Raji (cell line): Measurements from ENCODE around the gene MBD3.

Experiments used
- POLR2A ChIP-seq: IDR thresholded peaks from 2 replicates; pipeline ENCODE4 v1.6.1; 2011; ENCODE audit warnings: low read depth, low read length, control low read depth; ENCODE audit not compliant: insufficient read depth

The MBD3 gene

DNA sequence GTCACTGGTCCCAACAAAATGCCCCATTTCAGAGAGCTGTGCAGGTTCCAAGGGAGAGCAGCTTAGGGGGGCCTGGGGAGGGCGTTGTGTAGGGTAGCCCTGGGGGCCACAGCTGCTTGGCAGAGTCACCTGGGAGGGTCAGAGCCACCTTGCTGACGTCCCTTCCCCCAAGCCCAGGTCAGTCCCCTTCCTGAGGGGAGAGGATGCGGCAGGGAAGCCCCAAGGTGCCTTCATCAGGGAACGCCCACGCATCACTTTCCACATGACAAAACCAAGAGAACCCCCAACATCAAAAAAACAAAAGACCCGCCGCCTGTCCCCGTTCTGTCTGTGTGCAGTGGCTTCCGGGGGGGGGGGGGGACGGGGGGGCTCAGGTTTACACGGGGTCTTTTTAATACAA is 17.9 kb upstream of the MBD3 start:
- TF ChIP-seq POLR2A, result no peak

DNA sequence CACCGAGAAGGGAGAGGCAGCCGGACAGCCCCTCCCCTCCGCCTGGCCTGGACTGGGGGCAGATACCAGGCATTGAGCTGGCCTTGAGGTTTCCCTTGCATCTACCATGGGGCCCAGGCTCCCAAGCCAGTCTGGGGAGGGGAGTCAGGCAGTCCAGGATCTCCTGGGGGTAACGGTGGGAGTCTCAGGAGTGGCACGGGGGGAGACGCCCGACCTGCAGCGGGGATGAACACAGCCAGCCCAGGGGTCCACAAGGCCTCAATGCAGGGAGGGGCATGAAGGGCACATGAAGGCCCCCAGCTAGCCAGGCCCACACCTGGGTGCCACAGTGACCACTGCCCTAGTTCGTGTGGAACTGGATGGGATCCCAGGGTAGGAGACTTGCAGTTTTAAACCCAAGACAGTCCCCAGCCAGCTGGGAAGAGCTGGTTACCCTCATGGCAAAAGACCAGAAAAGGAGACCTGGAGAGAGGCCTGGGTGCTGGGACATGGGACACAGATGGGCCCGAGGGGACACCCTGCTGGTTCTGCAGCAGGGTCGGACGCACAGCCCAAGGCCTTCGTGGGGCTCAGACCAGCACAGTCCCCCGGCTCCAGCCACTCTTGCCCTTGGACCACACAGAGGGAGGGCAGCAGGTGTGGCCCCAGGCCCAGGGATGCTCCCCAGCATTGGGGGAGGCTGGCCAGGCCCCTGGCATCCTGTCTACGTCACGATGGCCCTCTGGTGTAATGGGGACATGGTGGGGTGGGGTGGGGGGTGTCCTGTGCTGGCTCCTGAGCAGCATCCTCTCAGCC is 17.2 kb upstream of the MBD3 start:
- TF ChIP-seq POLR2A, result no peak

DNA sequence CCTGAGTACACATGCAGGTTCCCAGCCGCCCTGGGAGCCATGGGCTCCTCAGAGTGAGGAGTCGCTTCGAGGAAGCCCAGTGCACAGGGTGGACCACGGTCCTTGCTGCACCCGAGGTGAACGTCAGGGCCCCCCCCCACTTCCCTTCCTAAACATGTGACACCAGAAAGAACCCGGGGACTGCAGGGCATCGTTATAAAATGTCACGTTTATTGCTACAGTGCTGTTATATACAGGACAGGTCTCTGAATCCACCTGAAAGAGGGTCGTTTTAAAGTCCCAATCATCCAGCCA is 16.4 kb upstream of the MBD3 start:
- no peak for TF ChIP-seq POLR2A

DNA sequence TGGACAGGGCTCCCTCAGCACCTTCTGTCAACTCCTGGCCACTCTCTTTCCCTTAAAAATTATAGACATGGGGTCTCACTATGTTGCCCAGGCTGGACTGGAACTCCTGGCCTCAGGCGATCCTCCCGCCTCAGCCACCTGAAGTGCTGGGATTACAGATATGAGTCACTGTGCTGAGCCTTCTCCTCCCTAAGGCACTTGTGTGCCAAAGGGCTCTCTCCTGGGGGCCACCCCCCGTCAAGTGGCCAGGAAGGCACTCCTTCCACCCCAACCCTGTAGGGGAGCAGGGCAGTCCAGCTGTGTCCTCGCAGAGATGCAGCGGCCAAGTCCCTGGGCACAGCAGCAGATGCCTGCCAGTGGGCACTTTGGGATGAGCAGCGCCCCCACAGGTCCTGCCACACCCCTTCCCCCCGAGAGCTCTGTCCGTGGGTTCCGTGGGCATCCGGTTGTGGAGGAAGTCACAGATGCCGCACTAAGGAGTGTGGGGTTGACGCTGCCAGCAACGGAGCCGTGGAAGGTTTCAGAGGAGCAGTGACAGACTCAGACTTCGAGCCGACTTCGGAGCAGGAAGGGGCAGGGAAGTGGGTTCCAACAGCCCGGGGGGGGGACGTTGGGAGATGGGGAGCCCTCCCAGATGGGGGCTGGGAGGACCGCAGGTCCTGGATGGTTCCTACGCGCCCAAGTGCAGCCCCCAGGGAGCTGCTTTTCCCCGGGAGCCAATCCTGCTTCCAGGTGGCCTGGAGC is 15.9 kb upstream of the MBD3 start:
- TF ChIP-seq POLR2A, result no peak

DNA sequence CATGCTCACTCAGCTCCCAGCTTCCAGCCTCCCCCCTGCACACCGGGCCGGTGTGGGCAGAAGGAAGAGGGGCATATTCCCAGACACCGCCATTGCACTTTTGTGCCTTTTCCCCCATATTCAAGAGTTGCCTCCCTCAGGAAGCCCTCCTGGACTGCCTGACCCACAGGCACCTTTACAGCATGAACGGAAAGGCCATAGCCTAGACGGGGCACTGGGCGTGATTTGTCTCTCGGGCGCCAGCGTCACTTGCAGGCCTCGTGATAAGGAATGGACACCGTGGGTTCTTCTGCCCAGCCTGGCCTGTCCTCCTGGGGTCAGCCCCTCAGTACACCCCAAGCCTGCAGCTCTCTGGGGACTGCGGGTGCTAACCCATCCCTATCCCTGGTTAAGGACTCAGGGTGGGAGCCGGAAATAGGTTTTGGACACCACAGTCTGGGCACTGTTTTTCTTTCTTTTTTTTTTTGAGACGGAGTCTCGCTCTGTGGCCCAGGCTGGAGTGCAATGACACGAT is 13.5 kb upstream of the MBD3 start:
- no peak for TF ChIP-seq POLR2A

DNA sequence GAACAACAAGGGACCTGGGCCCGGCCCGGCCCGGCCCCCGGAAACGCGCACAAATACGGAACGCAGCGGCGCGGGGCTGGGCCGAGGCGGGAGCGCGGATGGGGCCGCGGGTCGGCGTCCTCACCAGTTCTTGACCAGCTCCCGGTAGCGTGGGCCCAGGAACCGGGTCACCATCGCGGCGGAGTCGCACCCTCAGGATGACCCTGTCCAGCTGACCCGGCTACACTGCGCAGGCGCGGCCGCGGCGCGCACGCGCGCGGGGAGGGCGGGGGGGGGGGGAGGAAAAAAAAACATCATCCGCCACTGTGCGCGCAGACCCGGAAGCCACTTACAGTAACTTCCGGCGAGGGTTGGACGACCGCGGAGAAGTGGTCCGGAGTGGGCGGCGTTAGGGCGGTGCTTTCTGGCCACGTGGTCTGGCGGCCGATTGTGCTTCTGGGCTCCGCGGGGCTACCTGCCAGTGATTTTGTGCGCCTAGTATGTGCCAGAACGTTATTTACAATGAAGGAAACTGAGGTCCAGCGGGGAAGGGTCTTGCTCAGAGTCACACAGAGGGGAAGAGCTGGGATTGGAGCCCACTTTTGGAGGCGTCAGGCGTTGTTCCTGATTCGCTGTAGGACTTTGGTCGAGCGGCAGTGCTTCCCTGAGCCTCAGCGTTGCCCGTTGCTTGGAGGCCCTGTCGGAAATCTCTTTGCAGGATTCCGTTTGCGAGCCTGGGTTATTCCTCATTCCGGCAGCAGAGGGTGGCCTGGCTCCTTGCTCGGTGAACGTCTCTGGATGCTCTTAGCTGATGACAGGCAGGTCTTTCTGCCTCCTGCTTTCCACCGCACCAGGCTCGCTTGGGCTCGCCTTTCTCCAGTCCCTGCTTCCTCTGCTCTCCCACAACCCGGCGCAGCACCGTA is 12.8 kb upstream of the MBD3 start, which contains the start of gene UQCR11:
TSS of gene UQCR11 (minus strand) at position 227 of the 902 bp plus-strand sequence. CDS start at position 174, 53 bp downstream.
- TF ChIP-seq POLR2A, result peak; percentile 92

DNA sequence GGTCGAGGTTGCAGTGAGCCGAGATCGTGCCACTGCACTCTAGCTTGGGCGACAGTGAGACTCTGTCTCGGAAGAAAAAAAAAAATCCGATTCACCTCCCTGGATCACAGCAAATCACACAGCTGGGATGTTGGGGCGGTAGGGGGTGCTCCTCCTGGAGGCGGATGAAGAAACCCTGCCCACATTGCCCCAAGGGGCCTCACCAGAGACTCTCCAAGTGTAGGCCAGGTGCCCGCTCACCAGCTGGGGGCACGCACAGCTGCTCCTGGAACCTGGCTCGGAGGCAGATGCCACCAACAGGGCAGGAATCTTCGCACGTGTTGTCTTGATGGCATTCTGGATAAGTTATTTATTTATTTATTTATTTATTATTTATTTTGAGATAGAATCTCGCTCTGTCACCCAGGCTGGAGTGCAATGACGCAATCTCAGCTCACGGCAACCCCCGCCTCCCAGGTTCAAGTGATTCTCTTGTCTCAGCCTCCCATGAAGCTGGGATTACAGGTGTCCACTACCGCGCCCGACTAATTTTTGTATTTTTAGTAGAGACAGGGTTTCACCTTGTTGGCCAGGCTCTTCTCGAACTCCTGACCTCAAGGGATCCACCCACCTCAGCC is 9.5 kb upstream of the MBD3 start:
- no peak for TF ChIP-seq POLR2A

DNA sequence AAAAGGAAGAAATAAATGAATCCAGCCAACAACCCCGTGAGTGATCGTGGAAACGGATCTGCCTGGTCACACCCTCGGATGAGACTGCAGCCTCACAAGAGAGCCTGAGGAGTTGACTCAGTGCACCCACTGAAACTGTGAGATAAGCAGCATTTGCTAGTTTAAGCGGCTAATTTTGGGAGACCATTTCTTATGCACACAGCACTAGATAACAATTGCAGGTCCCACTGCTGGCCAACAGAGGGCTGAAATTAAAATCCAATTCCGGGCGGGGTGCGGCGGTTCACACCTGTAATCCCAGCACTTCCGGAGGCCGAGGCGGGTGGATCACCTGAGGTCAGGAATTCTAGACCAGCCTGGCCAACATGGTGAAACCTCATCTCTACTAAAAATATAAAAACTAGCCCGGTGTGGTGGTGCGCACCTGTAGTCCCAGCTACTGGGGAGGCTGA is 9.0 kb upstream of the MBD3 start:
- no peak for TF ChIP-seq POLR2A

DNA sequence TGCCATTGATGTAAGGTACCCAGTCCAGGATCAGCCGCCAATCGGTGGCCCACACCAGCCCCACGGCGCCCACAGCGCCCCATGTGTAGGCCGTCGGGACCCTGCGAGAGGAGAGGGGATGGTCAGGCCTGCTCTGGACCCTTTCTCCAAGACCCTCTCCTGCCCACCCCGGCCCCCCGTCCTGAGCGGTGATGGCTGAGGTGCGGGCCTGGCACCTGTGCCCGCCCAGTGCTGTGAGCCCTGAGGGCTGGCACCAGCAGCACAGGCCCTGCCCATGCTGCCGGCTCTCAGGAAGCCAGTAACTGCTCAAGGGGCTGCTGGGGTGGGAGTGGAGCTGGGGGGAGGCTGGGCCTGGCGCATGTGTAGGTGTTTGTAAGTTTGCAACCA is 6.8 kb upstream of the MBD3 start:
- no peak for TF ChIP-seq POLR2A

DNA sequence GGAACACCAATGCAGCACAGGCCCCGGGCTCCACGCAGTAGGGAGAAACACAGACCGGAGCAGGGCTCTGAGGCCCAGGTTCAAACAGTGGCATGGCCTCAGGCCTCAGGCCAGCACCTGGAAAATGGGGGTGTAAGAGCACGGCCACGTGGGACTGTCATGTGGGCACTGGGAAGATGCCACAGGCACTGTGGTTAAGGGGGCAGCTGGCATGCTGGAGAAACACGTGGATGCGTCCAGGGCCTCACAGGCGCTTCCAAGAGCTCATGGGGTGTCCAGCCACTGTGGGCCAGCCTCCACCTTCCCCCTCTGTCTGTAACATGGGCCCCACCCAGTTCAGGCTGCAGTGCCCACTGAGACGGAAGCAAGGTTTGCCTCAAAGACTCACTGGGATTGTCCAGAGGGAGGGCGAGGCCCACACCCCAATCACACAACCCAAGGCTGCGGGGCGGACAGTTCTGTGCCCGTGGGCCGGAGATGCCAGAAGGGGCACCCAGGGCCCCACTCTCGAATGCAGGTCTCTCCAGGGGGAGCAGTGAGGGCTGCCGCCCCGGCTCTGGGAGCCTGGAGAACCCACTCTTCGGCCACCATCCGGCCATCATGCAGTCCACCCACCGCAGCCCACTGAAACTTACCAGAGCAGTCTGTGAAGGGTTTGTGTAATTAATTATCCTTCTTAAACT is 6.3 kb upstream of the MBD3 start:
- no peak for TF ChIP-seq POLR2A

DNA sequence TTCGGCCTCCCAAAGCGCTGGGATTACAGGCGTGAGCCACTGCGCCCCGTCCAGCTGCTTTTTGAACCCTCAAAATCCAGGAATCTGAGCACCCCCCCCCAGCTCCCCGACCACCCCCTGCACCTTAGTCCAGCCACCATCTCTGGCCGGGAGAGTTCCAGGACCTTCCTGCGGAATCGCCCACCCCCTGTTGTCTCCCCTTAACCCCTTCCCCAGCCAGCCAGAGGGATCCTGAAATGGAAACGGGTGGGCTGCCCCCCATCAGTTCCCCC is 772 bp upstream of the MBD3 start:
- no peak for TF ChIP-seq POLR2A

DNA sequence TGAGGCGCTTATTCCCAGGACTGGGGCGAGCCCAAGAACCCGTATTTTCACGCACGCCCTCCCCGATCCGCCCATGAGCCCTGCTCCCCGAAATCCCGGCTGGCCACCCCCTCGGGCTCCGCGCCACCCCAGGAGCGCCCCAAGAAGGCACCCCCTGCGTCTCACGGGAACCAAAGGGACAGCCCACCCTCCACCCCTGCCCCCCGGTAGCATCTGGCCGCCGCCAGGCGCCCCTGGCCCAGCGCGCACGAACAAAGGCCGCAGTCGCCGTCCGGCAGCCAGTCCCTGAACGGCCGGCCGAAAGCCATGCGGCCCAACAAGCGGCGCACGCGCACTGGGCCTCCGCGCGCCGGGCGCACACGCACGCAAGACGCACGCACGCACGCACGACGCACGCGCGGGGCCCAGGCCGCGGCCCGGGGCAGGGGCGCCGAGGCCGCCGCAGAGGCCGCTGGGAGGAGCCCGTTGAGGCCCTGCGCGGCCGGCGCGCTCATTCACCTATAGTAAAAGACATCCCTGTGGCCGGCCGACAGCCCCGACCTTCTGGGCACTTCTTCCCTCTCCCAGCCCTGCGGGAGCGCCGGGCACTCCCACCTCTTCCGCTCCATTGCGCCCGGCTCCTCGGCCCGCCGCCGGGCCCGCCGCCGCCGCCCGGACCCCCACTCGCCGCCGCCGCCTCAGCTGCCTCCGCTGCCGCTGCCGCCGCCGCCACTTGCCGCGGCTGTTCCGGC is 476 bp downstream of the MBD3 start:
- peak; percentile 85 for TF ChIP-seq POLR2A

DNA sequence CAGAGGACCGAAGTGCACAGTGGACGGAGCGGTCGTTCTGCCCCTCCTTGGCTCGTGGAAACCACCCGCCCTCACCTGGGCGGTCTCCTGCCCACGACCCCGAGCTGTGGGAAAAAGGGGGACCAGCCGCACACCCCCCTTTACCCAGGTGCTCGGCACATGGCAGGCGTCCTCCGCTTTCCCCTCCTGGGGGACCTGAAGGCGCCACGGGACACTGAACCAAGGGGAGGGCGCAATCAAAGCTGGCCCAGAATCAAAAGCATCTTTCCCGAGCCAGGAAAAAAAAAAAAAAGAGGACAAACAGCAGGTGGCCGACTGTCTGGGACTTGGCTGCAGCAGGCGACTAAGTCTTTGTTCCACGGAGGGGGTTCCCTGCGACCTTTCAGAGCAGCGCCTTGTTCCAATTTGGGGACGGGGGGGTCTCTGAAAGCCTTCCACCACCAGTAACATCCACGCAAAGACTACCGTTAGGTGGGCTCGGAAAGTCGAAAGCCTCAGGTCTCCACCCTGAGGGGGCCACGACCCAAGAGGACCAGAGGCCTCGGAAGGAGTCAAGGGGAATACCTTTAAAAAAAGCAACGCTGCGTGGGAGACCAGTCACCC is 1.1 kb downstream of the MBD3 start:
- peak; percentile 36; the same call in 1 of the 2 replicates for TF ChIP-seq POLR2A
